GM19452 (cell line): ENCODE data around the gene KIAA0753.
"Not testable (repeated sequence)": the region's sequence is repeated elsewhere in the genome, so short reads cannot be mapped to it uniquely, and the experiment has no call there.

Experiments
- ATAC-seq: cut with Tn5 transposase; IDR thresholded peaks from one replicate; pipeline ENCODE4 v1.9.1; 2021; ENCODE audit not compliant: unreplicated experiment

KIAA0753 gene

GRCh38 chr17:6603744-6604325, 36.7 kb downstream of the KIAA0753 start:
- no peak for ATAC-seq

GRCh38 chr17:6602141-6602540, 38.4 kb downstream of the KIAA0753 start:
- ATAC-seq: no peak

- ATAC-seq: no peak
Observed at GRCh38 chr17:6599364-6599763, 41.1 kb downstream of the KIAA0753 start.

GRCh38 chr17:6597727-6598126, 42.8 kb downstream of the KIAA0753 start:
- ATAC-seq: no peak

DNA sequence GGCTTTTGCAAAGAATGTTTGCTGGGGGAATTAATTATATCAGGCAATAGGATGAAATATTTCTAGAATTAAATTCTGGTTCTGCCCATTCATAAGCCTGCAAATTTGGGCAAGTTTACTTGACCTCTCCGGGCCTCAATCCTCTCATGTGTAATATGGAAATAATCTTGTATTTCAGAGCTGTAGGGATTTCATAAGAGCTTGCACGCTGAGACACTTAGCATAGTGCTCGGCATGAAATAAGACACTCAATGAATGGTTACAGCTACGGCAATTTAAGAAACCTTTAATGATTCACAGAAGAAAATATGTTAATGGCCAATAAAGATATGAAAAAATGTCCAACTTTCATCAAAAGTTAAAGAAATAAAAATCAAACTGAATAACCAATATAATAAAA, 43.6 kb downstream of the KIAA0753 start:
- ATAC-seq: no peak

DNA sequence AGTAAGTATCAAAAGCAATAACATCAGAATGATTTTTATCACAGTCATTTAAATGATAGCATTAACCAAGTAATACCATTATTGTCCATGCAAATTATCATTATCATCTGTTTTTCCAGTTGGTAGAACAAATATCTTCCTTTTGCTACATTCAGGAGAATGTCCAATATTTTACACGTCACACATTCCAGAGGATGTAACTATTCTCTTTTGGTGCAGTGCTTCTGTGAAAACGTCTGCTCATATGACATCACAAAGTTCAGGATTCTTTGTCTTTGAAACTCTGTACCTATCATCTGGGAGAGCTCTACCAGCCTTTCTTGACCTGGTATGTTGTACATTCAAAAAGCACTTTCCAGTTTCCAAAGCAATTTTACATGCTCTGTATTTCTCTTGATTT, 44.0 kb downstream of the KIAA0753 start:
- no peak for ATAC-seq

- ATAC-seq: no peak
Observed at GRCh38 chr17:6596081-6596480, 44.4 kb downstream of the KIAA0753 start.

DNA sequence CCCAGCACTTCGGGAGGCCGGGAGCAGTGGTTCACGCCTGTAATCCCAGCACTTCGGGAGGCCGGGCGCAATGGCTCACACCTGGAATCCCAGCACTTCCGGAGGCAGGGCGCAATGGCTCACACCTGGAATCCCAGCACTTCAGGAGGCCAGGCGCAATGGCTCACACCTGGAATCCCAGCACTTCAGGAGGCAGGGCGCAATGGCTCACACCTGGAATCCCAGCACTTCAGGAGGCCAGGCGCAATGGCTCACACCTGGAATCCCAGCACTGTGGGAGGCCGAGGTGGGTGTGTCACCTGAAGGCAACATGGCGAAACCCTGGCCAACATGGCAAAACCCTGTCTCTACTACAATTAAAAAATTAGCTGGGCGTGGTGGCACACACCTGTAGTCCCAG, 47.1 kb downstream of the KIAA0753 start:
- ATAC-seq: not testable (repeated sequence)

DNA sequence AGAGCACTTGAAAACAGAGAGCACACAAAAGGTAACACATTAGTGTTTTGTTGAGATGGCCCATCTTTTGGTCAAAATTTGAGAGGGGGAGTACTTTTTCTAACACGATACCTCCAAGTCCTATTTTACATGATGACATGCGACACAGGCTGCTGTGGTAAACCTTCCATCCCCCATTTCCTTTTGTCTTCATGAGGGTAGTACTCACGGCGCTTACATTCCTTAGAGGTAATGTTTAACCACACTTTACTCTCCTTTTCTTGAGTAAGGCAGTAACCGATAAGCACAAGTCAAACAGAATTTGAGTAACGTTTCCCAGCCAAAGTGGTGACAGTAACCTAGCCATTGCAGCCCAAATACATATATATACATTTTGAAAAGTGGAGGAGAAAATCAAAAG, 48.3 kb downstream of the KIAA0753 start:
- no peak for ATAC-seq

GRCh38 chr17:6591599-6592158, 48.8 kb downstream of the KIAA0753 start:
- no peak for ATAC-seq

DNA sequence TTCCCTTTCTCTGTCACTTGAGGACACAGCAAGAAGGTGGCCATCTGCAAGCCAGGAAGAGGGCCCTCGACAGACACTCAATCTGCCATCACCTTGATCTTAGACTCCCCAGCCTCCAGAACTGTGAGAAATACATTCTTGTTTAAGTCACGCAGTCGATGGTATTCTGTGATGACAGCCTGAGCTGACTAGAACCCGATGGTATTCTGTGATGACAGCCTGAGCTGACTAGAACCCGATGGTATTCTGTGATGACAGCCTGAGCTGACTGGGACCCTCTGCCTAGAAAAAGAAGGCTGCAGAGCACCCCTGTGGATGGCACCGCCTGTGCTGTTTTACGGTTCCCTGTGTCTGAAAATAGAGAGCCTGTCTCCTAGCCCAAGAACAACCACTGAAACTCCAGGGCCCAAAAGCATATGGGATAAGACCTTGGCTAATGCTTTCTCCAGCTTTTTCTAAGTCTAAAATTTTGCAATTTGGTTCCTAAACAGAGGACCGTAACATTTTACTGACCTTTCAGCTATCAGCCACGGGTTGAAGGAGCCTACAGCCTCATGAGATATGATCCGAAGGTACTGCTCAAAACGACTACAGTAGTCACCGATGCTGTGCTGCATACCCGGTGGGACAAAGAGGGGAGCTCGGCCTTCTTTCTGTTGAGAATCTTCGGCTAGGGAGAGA, 51.1 kb downstream of the KIAA0753 start:
- no peak for ATAC-seq

GRCh38 chr17:6588165-6588564, 52.3 kb downstream of the KIAA0753 start:
- no peak for ATAC-seq

DNA sequence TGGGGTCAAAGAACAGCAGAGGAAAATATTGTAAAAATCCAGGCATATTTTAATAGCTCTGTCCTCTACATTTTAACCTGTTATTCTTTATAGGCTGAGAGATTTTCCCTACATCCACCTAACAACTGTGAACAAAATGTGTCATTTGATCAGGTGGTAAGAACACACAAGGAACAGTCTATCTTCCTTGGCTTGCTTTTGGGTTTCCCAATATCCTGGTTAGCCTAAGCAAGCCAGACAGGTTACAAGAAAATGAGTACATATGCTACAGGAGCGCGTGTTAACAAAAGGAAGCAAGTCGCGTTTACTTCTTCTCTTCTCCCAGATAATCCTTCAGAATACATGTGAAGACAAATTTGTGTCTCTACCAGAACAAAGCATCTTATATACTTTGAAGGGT, 53.2 kb downstream of the KIAA0753 start:
- no peak for ATAC-seq

GRCh38 chr17:6583411-6583810, 57.1 kb downstream of the KIAA0753 start:
- no peak for ATAC-seq

GRCh38 chr17:6580625-6581024, 59.9 kb downstream of the KIAA0753 start:
- ATAC-seq: no peak

DNA sequence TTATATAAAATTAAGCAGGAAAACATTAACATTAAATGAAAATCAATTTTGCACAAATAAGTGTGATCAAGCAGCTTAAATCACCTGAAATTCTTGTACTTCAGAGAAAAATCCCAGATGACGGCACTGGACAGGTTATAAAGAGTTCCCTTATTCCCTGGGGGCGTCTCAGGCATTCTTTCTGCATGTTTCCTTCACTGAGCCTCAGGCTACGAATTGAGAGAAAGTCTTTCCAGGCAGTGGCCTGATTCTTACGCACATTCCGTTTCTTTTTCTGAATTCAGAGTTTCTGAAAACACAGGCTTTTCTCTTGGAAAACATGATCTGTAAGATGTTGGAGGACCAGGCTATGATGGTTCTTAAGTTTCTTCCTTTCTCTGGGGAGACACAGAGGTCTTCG, 62.0 kb downstream of the KIAA0753 start:
- ATAC-seq: no peak

DNA sequence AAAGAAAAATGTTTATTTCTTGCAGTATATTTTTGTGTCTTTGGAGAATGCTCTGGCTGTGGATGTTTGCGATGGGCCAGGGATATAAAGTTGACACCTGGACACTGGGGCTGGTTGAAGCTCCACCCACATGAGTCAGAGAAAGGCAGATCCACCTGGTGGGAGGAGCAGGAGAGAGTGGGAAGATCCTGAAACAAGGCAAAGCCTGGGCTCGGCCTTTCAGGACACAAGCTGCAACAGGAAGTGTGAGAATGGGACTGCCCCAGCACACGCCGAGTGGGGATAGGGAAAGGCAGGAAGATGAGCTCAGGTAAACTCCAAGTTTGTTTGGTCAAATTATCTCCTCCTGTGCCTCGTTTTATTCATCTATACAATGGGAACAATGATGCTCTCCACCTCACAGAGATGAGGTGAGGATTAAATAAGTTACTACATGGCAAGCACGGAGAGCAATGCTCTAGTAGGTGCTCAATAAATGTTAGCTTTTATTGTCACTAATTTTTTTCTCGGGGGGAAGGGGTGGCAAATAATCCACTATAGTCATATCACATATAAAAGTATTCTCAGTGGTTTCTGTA, 62.7 kb downstream of the KIAA0753 start:
- ATAC-seq: no peak

DNA sequence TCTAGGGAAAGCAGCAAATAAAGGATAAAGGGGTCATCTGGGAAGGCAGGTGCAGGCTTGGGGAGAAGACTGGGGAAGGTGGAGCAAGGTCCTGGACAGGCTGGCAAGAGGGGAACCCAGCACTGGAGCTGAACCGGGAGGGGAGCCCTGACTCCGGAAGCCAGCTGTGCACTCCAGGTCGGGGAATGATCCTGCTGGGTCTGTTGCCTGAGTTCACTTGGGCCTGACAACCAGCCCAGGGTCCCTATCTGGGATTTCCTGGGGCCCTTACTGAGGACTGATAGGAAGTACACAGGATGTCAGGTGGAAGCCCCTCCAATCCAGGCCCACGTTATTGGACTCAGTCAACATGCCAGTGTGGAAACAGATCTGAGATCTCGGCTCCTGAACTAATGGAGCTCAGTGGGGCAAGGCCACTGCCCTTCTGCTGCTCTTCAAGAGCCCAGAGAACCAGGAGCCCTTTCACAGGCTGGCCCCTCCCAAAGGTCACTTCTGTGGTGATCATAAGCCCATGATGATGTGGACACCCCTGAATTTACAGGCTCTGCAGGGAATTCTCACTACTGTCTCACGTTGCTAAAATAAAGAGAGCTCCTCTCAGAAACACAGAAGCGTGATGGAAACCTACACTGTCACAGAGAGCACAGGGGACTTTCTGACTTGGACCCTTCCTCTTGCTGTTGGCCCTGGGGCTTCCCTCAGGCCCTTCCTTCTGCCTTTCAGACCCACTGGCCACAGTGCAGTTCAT, 64.3 kb downstream of the KIAA0753 start:
- ATAC-seq: no peak

GRCh38 chr17:6575596-6575988, 64.9 kb downstream of the KIAA0753 start:
- no peak for ATAC-seq

DNA sequence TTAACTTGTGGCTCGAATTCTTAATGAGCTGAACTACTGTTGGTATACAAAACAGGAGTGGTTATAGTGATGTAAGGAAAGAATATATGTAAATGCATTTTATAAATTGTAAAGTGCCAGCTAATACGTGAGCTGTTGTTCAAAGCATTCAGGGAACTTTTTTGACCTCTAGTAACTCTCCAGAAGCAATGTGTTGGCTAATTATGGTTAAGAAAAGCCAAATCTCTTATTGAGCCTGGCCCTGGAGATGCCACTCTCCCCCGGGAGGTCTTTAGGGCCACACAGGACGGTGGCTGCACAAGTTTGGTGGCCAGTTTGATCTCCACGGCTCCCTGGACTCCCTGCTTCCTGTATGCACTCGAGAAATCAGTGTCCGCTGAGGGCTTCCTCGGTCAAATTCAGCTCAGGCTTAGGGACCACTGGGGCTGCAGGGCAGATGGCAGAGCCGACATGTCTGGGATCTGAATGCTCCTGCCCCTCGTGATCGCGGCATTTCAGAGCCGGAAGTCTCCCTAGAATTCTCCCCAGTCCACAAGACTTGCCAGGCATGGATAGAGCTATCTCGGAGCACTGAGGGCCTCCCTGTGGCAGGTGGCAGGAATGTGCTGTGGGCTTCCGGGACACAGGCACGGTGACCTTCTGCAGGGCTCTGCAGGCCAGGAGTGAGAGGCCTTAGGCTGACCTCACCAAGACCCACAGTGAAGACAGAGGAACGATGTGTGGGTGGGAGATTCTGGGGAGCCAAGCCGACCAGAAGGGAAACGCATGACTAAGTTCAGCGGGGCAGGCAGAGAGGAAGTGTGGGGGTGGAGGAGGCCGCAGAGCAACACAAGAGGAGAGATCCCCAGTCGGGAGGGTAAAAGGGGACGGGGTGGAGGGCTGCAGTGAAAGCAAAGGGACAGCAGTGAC, 65.6 kb downstream of the KIAA0753 start:
- ATAC-seq: no peak
